Panc1 (cell line): ENCODE measurements around the gene PLXNA2. TPM values are rescaled to one million over a fixed set of nuclear protein-coding genes. Genes with fewer than 3 reads are reported as not detected.

Source experiments
- ATAC-seq: fragments of 200-7000 bp; cut with Tn5 transposase; 2 replicates; pipeline ENCODE4 v1.9.1; 2020; ENCODE audit warnings: mild to moderate bottlenecking, moderate library complexity
- BruUV-seq: library from RNA; stranded (reverse); fragments of 400-500 nt; replicated peaks from 2 replicates; lab custom pipeline; 2021; lab: Mats Ljungman, UMichigan
- CTCF ChIA-PET: fragments of 300-600 bp; sonication (Branson Sonifier 250); formaldehyde crosslinking; loops from one replicate; lab custom pipeline; 2022; ENCODE audit warnings: antibody characterized with exemption; lab: Charles Lee
- POLR2A ChIA-PET: fragments of 300-600 bp; sonication (Branson Sonifier 250); formaldehyde crosslinking; loops from one replicate; lab custom pipeline; 2022; ENCODE audit warnings: antibody characterized with exemption; lab: Charles Lee
- DNase-seq: peaks from one replicate; pipeline ENCODE4 v3.0.0-alpha.2; 2010; ENCODE audit warnings: low read depth, low spot score
- H3K27ac ChIP-seq: 2 replicates; pipeline ENCODE4 v1.5.1; 2011; ENCODE audit warnings: mild to moderate bottlenecking, low read length, inconsistent platforms
- H3K27me3 ChIP-seq: fragments of 200-500 bp; sonication (Bioruptor generic); 2 replicates; pipeline ENCODE4 v1.6.0; 2014; ENCODE audit warnings: low read length, inconsistent platforms; ENCODE audit not compliant: control insufficient read depth, insufficient read depth
- H3K36me3 ChIP-seq: fragments of 200-500 bp; sonication (Bioruptor generic); 2 replicates; pipeline ENCODE4 v1.5.1; 2014; ENCODE audit warnings: inconsistent platforms, mild to moderate bottlenecking, low read length, moderate library complexity; ENCODE audit not compliant: control insufficient read depth, insufficient read depth
- H3K4me1 ChIP-seq: 2 replicates; pipeline ENCODE4 v1.5.1; 2011; ENCODE audit warnings: inconsistent platforms, mild to moderate bottlenecking, low read length, moderate library complexity; ENCODE audit not compliant: control insufficient read depth, insufficient read depth
- H3K4me3 ChIP-seq, 2 experiments: 2 replicates each; pipeline ENCODE4 v1.5.1; 2011 to 2012; ENCODE audit warnings: low read depth in 2 of 2, low read length in 2 of 2, mild to moderate bottlenecking in 2 of 2, inconsistent platforms in 1 of 2, moderate library complexity in 1 of 2
- H3K9me3 ChIP-seq: fragments of 200-500 bp; sonication (Bioruptor generic); 2 replicates; pipeline ENCODE4 v1.5.1; 2014; ENCODE audit warnings: low read depth, mild to moderate bottlenecking, inconsistent platforms, low read length, moderate library complexity; ENCODE audit not compliant: control insufficient read depth, insufficient read depth
- CTCF ChIP-seq: fragments of 450-650 bp; IDR thresholded peaks from 2 replicates; pipeline ENCODE4 v1.5.1; 2017; ENCODE audit warnings: mild to moderate bottlenecking
- POLR2AphosphoS5 ChIP-seq: IDR thresholded peaks from 2 replicates; pipeline ENCODE4 v1.6.1; 2012; ENCODE audit warnings: mild to moderate bottlenecking, low read depth, low read length, moderate library complexity
- REST ChIP-seq, 2 experiments: IDR thresholded peaks; 2 replicates each; pipeline ENCODE4 v1.6.1; 2011 to 2012; ENCODE audit warnings: low read depth in 2 of 2, control low read depth in 1 of 2, low read length in 1 of 2, mild to moderate bottlenecking in 1 of 2, moderate library complexity in 1 of 2; ENCODE audit not compliant: insufficient read depth in 1 of 2
- SIN3A ChIP-seq: IDR thresholded peaks from 2 replicates; pipeline ENCODE4 v1.6.1; 2012; ENCODE audit warnings: low read depth, mild to moderate bottlenecking, low read length, moderate library complexity, borderline replicate concordance; ENCODE audit not compliant: insufficient read depth
- TCF7L2 ChIP-seq: IDR thresholded peaks from 2 replicates; pipeline ENCODE4 v1.6.1; 2011; ENCODE audit warnings: mild to moderate bottlenecking, low read depth, low read length, inconsistent platforms
- in situ Hi-C: cut with HindIII; loops from 2 replicates; pipeline ENCODE4 v1.10.0; 2016; ENCODE audit warnings: low sequenced_read_pairs, low pct_unique_long_range_greater_than_20kb
- intact Hi-C: fragments of 100-400 bp; cut with micrococcal nuclease; formaldehyde crosslinking; loops from one replicate; pipeline ENCODE4 v1.10.0; 2022; ENCODE audit not compliant: unreplicated experiment
- total RNA-seq: library from RNA; stranded (reverse); gene quantifications from one replicate; pipeline ENCODE4 v1.2.1, GENCODE V29; 2021; ENCODE audit not compliant: unreplicated experiment

PLXNA2 gene
- total RNA-seq, 1 experiment from 2014 or later: 0.98 TPM

DNA sequence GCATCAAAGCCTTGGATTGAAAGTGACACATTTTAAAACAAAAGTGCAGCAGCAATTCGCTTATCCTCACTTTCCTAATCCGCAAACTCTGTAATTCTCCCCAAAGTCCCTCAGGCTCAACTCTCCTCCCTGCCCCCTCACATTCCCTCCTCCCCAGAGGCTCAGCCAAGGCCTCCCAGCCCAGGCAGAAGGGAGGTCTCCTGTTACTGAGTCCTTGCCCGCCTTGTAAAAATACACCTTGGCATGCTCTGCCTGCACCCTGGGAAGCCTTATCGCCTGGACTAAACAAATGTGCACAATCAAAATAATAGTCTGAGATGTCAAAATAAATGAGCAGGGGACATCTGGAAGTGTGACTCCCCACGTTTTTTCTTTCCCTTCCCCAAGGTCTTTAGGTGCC lies 109.7 kb downstream of the PLXNA2 start:
- no peak for DNase-seq
- ChIA-PET CTCF (no interaction called here), POLR2A (no interaction called here)
- H3K27ac ChIP-seq: no peak overlapping the region
- in situ Hi-C loops: no loop called here
- intact Hi-C loops: loop anchor here (5.0 kb wide), 1 partner anchor 108 kb away; the partner anchor contains the start of gene PLXNA2
- H3K9me3 ChIP-seq: no peaks in the 10 kb centered on the region
- H3K36me3 ChIP-seq: no peaks in the 10 kb centered on the region
- TF ChIP-seq POLR2AphosphoS5 (no peak), CTCF (no peak), REST (IDR thresholded peaks at IDR 0.05; ENCODE audit: insufficient read depth in 1 of 2, low read depth in 2 of 2, low read length in 1 of 2) (no peak), TCF7L2 (no peak), SIN3A (no peak)
- H3K27me3 ChIP-seq: no peaks in the 10 kb centered on the region; the same call in 1 of the 2 replicates
- no peak for ATAC-seq
- no peak overlapping the region for H3K4me3 ChIP-seq
- BruUV-seq: no TSS peak
- H3K4me1 ChIP-seq: no peaks in the 10 kb centered on the region

- no peak for TF ChIP-seq REST (IDR thresholded peaks at IDR 0.05; ENCODE audit: insufficient read depth in 1 of 2, low read depth in 2 of 2, low read length in 1 of 2)
- intact Hi-C loops: loop anchor here (5.0 kb wide), 1 partner anchor 109 kb away; the partner anchor contains the start of gene PLXNA2
- no peaks in the 10 kb centered on the region for H3K36me3 ChIP-seq
- in situ Hi-C loops: no loop called here
- H3K4me3 ChIP-seq: no peak overlapping the region
- no peaks in the 10 kb centered on the region for H3K9me3 ChIP-seq
- ATAC-seq (no peak), DNase-seq (no peak)
- no peaks in the 10 kb centered on the region; the same call in 1 of the 2 replicates for H3K27me3 ChIP-seq
- BruUV-seq: no TSS peak
- no peaks in the 10 kb centered on the region for H3K4me1 ChIP-seq
- ChIA-PET POLR2A (no interaction called here), CTCF (interaction anchor here (0.6 kb wide), 1 partner anchor 56 kb away, joined by 6 read pairs; no protein-coding TSS in a partner anchor)
- H3K27ac ChIP-seq: no peak overlapping the region
These were observed 110.8 kb downstream of the PLXNA2 start for GRCh38 chr1:208133355-208133754.
